OCI-LY7 (cell line): Measurements from ENCODE around the gene TMEM95. TPM values are rescaled to one million over a fixed set of nuclear protein-coding genes. Genes with fewer than 3 reads are reported as not detected.

Experiments
- BruUV-seq: library from RNA; stranded (reverse); fragments of 400-500 nt; replicated peaks from 2 replicates; lab custom pipeline; 2021; lab: Mats Ljungman, UMichigan
- CTCF ChIA-PET: fragments of 300-600 bp; sonication (Branson Sonifier 250); formaldehyde crosslinking; loops from one replicate; lab custom pipeline; 2022; ENCODE audit warnings: antibody characterized with exemption; ENCODE audit not compliant: unreplicated experiment; lab: Charles Lee
- POLR2A ChIA-PET: fragments of 300-600 bp; sonication (Branson Sonifier 250); formaldehyde crosslinking; loops from one replicate; lab custom pipeline; 2022; ENCODE audit warnings: antibody characterized with exemption; lab: Charles Lee
- DNase-seq: peaks from one replicate; pipeline ENCODE4 v3.0.0-alpha.2; 2015; ENCODE audit warnings: low spot score
- H2AFZ ChIP-seq: fragments of 200-600 bp; sonication (generic), shearing (Covaris generic); 2 replicates; pipeline ENCODE4 v1.6.1; 2014; ENCODE audit warnings: mild to moderate bottlenecking, antibody characterized with exemption, low read length, moderate library complexity
- H3K27ac ChIP-seq: fragments of 200-600 bp; sonication (generic); 2 replicates; pipeline ENCODE4 v1.5.1; 2014; ENCODE audit warnings: mixed run types, low read depth, mild to moderate bottlenecking, moderate library complexity, low read length, inconsistent platforms; ENCODE audit not compliant: poor library complexity, severe bottlenecking
- H3K36me3 ChIP-seq: fragments of 200-600 bp; sonication (generic); 2 replicates; pipeline ENCODE4 v1.6.1; 2014; ENCODE audit warnings: mild to moderate bottlenecking, antibody characterized with exemption, low read length, moderate library complexity, mixed read lengths; ENCODE audit not compliant: insufficient read depth
- H3K4me1 ChIP-seq: fragments of 200-600 bp; sonication (generic); 2 replicates; pipeline ENCODE4 v1.5.1; 2014; ENCODE audit warnings: mild to moderate bottlenecking, low read length; ENCODE audit not compliant: insufficient read depth, poor library complexity, severe bottlenecking
- H3K4me2 ChIP-seq: fragments of 200-600 bp; sonication (generic); 2 replicates; pipeline ENCODE4 v1.6.1; 2014; ENCODE audit warnings: mild to moderate bottlenecking, low read length
- H3K4me3 ChIP-seq: fragments of 200-600 bp; sonication (generic); 2 replicates; pipeline ENCODE4 v1.5.1; 2014; ENCODE audit warnings: mild to moderate bottlenecking, low read depth, low read length; ENCODE audit not compliant: poor library complexity, severe bottlenecking
- H3K79me2 ChIP-seq: fragments of 200-600 bp; sonication (generic); 2 replicates; pipeline ENCODE4 v1.6.1; 2016; ENCODE audit warnings: low read depth, mild to moderate bottlenecking, low read length, moderate library complexity, mixed read lengths; ENCODE audit not compliant: insufficient read depth
- H3K9me2 ChIP-seq: fragments of 200-600 bp; sonication (generic); 2 replicates; pipeline ENCODE4 v1.6.1; 2016; ENCODE audit warnings: mild to moderate bottlenecking, low read length, mixed read lengths; ENCODE audit not compliant: insufficient read depth
- H3K9me3 ChIP-seq: fragments of 200-600 bp; sonication (generic); 2 replicates; pipeline ENCODE4 v1.6.1; 2014; ENCODE audit warnings: mild to moderate bottlenecking, mixed run types, low read length, mixed read lengths
- H4K20me1 ChIP-seq: fragments of 200-600 bp; sonication (generic); 2 replicates; pipeline ENCODE4 v1.6.1; 2014; ENCODE audit warnings: mild to moderate bottlenecking, antibody characterized with exemption, low read length, moderate library complexity, mixed read lengths; ENCODE audit not compliant: insufficient read depth
- EZH2phosphoT487 ChIP-seq: fragments of 200-600 bp; sonication (generic); IDR thresholded peaks from 2 replicates; pipeline ENCODE4 v1.6.1; 2018; ENCODE audit warnings: low read depth, borderline replicate concordance, mild to moderate bottlenecking, mixed run types, antibody characterized with exemption, low read length, moderate library complexity, mixed read lengths
- intact Hi-C: fragments of 100-400 bp; cut with micrococcal nuclease; formaldehyde crosslinking; loops from one replicate; pipeline ENCODE4 v1.10.0; 2022; ENCODE audit not compliant: unreplicated experiment
- total RNA-seq, 2 experiments: library from RNA; depleted of rRNA in 1 of 2; stranded (reverse); fragments of >200 nt in 1 of 2; shearing (Covaris generic) in 1 of 2; gene quantifications; 2 replicates each; pipeline ENCODE4 v1.2.3, GENCODE V29; 2014 to 2022
- TF ChIP-seq, protein P1 (sequence below): fragments of 200-600 bp; sonication (generic); conservative IDR thresholded peaks from 2 replicates; pipeline ENCODE4 v1.5.1; 2014; ENCODE audit warnings: mild to moderate bottlenecking, antibody characterized with exemption, low read length, moderate library complexity, mixed read lengths

TMEM95 gene
- total RNA-seq, 2 experiments from 2014 or later: not detected

DNA sequence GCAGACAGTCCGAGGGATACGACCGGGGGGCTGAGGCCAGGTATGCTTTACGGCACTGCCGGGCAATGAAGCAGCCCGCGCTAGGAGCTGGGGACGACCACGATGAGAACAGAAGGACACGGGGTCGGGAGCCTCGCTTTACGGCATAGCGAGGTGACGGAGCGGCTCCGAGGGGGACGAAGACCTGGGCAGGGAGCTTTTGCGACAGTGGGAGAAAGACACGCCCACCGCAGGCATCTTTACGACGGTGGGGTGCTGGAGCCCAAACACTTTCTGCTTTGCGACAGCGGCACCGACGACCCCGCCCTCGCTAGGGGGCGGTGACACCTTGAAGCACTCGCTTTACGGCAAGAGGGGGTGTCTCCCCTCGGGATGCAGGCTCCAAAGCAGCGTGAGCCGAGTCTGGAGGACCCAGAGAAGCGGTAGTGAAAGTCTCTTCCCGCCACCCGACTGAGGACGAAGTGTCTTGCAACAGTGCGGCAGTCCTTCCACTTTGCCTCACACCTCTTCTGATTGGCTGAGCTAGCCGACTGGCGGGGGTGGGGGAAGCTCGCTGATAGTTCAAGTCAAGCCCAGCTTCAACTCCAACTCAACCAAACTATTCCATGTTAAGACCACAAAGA is 25.5 kb upstream of the TMEM95 start:
- Histone ChIP-seq H2AFZ (peak overlapping the region; percentile 38; the same call in 1 of the 2 replicates), H3K27ac (peak overlapping the region; percentile 96), H3K4me3 (peak overlapping the region; percentile 82), H3K79me2 (peaks cover 19% of the 10 kb centered on the region; the same call in 1 of the 2 replicates), H3K4me2 (peak overlapping the region; percentile 98), H4K20me1 (no peaks in the 10 kb centered on the region), H3K9me2 (no peaks in the 10 kb centered on the region), H3K4me1 (peaks cover 42% of the 10 kb centered on the region), H3K9me3 (no peaks in the 10 kb centered on the region), H3K36me3 (peaks cover 24% of the 10 kb centered on the region)
- intact Hi-C loops: loop anchor here (1.0 to 2.0 kb wide), 3 partner anchors 22 to 78 kb away; partner anchors contain the start of genes CTDNEP1 and EIF5A
- no peak for TF ChIP-seq EZH2phosphoT487
- TF ChIP-seq, protein P1, sequence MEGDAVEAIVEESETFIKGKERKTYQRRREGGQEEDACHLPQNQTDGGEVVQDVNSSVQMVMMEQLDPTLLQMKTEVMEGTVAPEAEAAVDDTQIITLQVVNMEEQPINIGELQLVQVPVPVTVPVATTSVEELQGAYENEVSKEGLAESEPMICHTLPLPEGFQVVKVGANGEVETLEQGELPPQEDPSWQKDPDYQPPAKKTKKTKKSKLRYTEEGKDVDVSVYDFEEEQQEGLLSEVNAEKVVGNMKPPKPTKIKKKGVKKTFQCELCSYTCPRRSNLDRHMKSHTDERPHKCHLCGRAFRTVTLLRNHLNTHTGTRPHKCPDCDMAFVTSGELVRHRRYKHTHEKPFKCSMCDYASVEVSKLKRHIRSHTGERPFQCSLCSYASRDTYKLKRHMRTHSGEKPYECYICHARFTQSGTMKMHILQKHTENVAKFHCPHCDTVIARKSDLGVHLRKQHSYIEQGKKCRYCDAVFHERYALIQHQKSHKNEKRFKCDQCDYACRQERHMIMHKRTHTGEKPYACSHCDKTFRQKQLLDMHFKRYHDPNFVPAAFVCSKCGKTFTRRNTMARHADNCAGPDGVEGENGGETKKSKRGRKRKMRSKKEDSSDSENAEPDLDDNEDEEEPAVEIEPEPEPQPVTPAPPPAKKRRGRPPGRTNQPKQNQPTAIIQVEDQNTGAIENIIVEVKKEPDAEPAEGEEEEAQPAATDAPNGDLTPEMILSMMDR: no peak
- ChIA-PET POLR2A (interaction anchor here (0.5 to 2.8 kb wide), 16 partner anchors 8 to 1755 kb away, joined by 3 to 12 read pairs (median 4); partner anchors contain the start of genes GPS2 and TMEM256), CTCF (interaction anchor here (0.8 to 1.6 kb wide), 5 partner anchors 8 to 107 kb away, joined by 3 to 6 read pairs (median 4); partner anchors contain the start of gene TMEM102)
- DNase-seq: peak; percentile 100
- BruUV-seq: no TSS peak

DNA sequence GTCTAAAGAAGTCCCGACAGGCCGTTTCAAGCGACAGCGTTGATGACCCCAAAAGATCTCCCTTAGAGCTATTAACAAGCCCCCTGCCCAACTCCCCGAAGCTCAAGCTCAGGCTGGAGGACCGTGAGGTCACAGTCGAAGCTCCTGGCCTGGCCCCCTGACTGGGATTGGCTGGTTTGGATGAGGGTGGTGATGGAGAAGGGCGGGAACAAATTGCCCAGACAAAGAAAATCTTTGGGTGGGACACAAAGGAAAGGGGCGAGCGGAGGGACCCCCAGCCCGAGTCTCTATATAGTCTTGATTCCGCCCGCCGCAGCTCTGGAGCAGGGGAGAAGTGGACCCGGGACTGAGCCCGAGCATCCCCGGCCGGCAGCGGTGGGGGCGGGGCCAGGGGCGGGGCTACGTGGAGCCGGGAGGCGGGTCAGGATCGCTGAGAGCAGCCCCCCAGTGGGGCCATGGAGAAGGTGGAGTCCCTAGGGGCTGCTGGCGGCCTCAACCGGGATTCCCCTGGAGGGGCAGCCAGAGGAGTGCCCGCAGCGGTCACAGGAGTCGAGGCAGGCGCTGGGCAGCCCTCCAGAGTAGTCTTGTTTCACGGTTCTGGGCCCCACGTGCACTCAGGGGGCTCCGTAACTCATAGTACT is 24.8 kb upstream of the TMEM95 start:
- Histone ChIP-seq H4K20me1 (no peaks in the 10 kb centered on the region), H3K4me2 (peak overlapping the region; percentile 98), H3K9me2 (no peaks in the 10 kb centered on the region), H3K4me1 (peaks cover 47% of the 10 kb centered on the region), H3K79me2 (peaks cover 19% of the 10 kb centered on the region; the same call in 1 of the 2 replicates), H3K9me3 (no peaks in the 10 kb centered on the region), H3K4me3 (peak overlapping the region; percentile 82), H2AFZ (peak overlapping the region; percentile 38; the same call in 1 of the 2 replicates), H3K36me3 (peaks cover 19% of the 10 kb centered on the region), H3K27ac (peak overlapping the region; percentile 96)
- ChIA-PET POLR2A (interaction anchor here (0.5 to 2.8 kb wide), 15 partner anchors 8 to 1755 kb away, joined by 3 to 12 read pairs (median 4); partner anchors contain the start of genes GPS2 and TMEM256), CTCF (interaction anchor here (0.8 to 1.6 kb wide), 4 partner anchors 15 to 107 kb away, joined by 3 to 6 read pairs (median 4); partner anchors contain the start of gene TMEM102)
- DNase-seq: peak; percentile 87
- no peak for TF ChIP-seq EZH2phosphoT487
- TF ChIP-seq, protein P1: no peak
- BruUV-seq: no TSS peak
- intact Hi-C loops: loop anchor here (1.0 to 5.0 kb wide), 4 partner anchors 21 to 357 kb away; partner anchors contain the start of genes CTDNEP1, EIF5A, TP53 and WRAP53
